ENCODE data around the gene PTP4A2.

DNA sequence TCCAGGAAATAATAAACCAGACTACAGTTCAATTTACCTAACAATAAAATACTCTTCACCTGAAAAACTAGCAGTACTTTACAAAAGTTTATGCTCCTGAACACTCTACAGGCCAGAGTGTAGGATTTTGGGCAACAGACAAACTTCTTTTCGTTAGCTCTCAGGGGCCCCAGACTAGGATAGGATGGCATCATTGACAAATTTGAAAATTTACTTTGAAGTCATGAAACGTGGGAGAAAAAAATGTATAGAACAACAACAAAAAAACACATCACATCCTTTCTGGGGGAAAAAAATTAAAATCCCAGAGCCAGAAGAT lies 1.2 kb downstream of the PTP4A2 start:
- TF ChIP-seq, protein P1, sequence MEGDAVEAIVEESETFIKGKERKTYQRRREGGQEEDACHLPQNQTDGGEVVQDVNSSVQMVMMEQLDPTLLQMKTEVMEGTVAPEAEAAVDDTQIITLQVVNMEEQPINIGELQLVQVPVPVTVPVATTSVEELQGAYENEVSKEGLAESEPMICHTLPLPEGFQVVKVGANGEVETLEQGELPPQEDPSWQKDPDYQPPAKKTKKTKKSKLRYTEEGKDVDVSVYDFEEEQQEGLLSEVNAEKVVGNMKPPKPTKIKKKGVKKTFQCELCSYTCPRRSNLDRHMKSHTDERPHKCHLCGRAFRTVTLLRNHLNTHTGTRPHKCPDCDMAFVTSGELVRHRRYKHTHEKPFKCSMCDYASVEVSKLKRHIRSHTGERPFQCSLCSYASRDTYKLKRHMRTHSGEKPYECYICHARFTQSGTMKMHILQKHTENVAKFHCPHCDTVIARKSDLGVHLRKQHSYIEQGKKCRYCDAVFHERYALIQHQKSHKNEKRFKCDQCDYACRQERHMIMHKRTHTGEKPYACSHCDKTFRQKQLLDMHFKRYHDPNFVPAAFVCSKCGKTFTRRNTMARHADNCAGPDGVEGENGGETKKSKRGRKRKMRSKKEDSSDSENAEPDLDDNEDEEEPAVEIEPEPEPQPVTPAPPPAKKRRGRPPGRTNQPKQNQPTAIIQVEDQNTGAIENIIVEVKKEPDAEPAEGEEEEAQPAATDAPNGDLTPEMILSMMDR (IDR thresholded peaks at IDR 0.05; ENCODE audit: extremely low read depth in 1 of 2, insufficient read depth in 1 of 2, low read depth in 1 of 2, low read length in 2 of 2): no peak
- TF ChIP-seq, protein P2, sequence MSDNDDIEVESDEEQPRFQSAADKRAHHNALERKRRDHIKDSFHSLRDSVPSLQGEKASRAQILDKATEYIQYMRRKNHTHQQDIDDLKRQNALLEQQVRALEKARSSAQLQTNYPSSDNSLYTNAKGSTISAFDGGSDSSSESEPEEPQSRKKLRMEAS (IDR thresholded peaks at IDR 0.05; ENCODE audit: insufficient read depth, insufficient read length): no peak
